HCT116 (cell line): ENCODE results near the gene OR7G2.

ENCODE experiments used
- POLR2A ChIP-seq: IDR thresholded peaks from 2 replicates; pipeline ENCODE4 v1.7.0; 2011; ENCODE audit warnings: borderline replicate concordance; ENCODE audit not compliant: insufficient read depth, insufficient read length; ENCODE audit errors: extremely low read depth
- POLR2AphosphoS5 ChIP-seq: IDR thresholded peaks from 2 replicates; pipeline ENCODE4 v1.6.1; 2011; ENCODE audit warnings: mild to moderate bottlenecking, low read depth, low read length, moderate library complexity
- TCF7L2 ChIP-seq: IDR thresholded peaks from 2 replicates; pipeline ENCODE4 v1.7.0; 2011; ENCODE audit warnings: borderline replicate concordance, inconsistent platforms; ENCODE audit not compliant: insufficient read depth, insufficient read length; ENCODE audit errors: extremely low read depth
- TF ChIP-seq, protein P1 (sequence below), 3 experiments: fragments of 200-600 bp in 1 of 3; sonication (generic) in 1 of 3; IDR thresholded peaks in 2 of 3; conservative IDR thresholded peaks in 1 of 3; 2 replicates each; pipeline ENCODE4 v1.5.1; 2012 to 2017; ENCODE audit warnings: low read depth in 2 of 3, low read length in 2 of 3, antibody characterized with exemption in 1 of 3, borderline replicate concordance in 1 of 3, control low read depth in 1 of 3, mild to moderate bottlenecking in 1 of 3, mixed read lengths in 1 of 3, mixed run types in 1 of 3, moderate library complexity in 1 of 3; ENCODE audit not compliant: insufficient read depth in 1 of 3

DNA sequence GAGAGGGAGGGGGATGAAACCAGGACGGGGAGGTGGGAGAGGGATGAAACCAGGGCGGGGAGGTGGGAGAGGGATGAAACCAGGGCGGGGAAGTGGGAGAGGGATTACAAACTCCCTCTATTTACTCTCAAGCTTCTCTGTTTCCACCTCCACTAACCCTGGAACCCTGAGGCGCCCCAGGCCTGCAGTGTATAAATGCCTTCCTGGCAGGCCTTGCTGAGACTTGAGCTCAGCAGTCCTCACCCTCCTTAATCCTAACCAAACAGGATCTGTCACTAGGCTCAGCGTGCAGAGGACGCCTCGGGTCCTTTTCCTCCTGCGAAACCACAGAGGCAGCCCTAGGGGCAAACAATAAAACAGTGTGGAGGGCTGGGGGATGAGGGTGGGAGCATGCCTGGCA is 52.5 kb downstream of the OR7G2 start:
- TF ChIP-seq, protein P1, sequence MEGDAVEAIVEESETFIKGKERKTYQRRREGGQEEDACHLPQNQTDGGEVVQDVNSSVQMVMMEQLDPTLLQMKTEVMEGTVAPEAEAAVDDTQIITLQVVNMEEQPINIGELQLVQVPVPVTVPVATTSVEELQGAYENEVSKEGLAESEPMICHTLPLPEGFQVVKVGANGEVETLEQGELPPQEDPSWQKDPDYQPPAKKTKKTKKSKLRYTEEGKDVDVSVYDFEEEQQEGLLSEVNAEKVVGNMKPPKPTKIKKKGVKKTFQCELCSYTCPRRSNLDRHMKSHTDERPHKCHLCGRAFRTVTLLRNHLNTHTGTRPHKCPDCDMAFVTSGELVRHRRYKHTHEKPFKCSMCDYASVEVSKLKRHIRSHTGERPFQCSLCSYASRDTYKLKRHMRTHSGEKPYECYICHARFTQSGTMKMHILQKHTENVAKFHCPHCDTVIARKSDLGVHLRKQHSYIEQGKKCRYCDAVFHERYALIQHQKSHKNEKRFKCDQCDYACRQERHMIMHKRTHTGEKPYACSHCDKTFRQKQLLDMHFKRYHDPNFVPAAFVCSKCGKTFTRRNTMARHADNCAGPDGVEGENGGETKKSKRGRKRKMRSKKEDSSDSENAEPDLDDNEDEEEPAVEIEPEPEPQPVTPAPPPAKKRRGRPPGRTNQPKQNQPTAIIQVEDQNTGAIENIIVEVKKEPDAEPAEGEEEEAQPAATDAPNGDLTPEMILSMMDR (IDR thresholded peaks at IDR 0.05 in 2 of 3, conservative IDR thresholded peaks at IDR 0.05 in 1 of 3; ENCODE audit: borderline replicate concordance in 1 of 3, insufficient read depth in 1 of 3, low read depth in 2 of 3, low read length in 2 of 3), result no peak
- no peak for TF ChIP-seq POLR2AphosphoS5
- TF ChIP-seq POLR2A, result no peak
- TF ChIP-seq TCF7L2, result no peak
